Measurements from ENCODE around the gene LCE4A.

Gene LCE4A

GRCh38 chr1:152747831-152748230 lies 39.9 kb downstream of the LCE4A start:
- DNase-seq, result no peak

GRCh38 chr1:152752225-152752624 lies 44.3 kb downstream of the LCE4A start:
- no peak for DNase-seq

- no peak for DNase-seq
These were observed 45.6 kb downstream of the LCE4A start for GRCh38 chr1:152753586-152753985.

GRCh38 chr1:152756872-152757271 lies 48.9 kb downstream of the LCE4A start:
- DNase-seq, result no peak

GRCh38 chr1:152757747-152758146 lies 49.8 kb downstream of the LCE4A start, which contains the start of gene KPRP:
Gene KPRP (plus strand): TSS chr1:152758025. CDS start chr1:152759589, 1,564 bp downstream.
- DNase-seq, result no peak

GRCh38 chr1:152758636-152759035 lies 50.7 kb downstream of the LCE4A start:
- DNase-seq, result no peak

All from activated naive CD4-positive, alpha-beta T cell (primary cell).